GM19452 (cell line): ENCODE results near the gene CREM.
A peak's percentile ranks its signal among the peaks of the same experiment; 100 is the strongest.
"Not testable (repeated sequence)": the region's sequence is repeated elsewhere in the genome, so short reads cannot be mapped to it uniquely, and the experiment has no call there.

Source experiments
- ATAC-seq: cut with Tn5 transposase; IDR thresholded peaks from one replicate; pipeline ENCODE4 v1.9.1; 2021; ENCODE audit not compliant: unreplicated experiment

The CREM gene

GRCh38 chr10:35126530-35127288 is at the start of gene CREM:
TSS of gene CREM (plus strand) at chr10:35126846. CDS start at chr10:35137836, 10,990 bp downstream.
- peak; percentile 71 for ATAC-seq

GRCh38 chr10:35079265-35079664 is 47.4 kb upstream of the CREM start:
- no peak for ATAC-seq

DNA sequence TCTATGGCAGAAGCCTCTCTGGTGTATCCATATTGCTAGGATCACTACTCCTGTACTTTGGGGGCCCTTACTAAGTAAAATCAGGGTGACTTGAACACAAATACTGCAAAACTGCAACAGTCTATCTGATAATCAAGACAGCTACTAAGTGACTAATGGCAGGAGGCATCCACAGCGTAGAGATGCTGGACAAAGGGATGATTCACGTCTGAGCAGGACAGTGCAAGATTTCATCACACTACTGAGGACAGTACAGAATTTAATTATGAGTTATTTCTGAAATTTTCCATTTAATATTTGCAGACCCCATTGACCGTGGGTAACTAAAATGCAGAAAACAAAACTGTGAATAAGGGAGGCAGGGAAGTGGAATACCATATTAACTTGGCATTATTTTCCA is 46.9 kb upstream of the CREM start:
- no peak for ATAC-seq

GRCh38 chr10:35080261-35080660 is 46.4 kb upstream of the CREM start:
- ATAC-seq: not testable (repeated sequence)

GRCh38 chr10:35083242-35083641 is 43.4 kb upstream of the CREM start:
- ATAC-seq: no peak

DNA sequence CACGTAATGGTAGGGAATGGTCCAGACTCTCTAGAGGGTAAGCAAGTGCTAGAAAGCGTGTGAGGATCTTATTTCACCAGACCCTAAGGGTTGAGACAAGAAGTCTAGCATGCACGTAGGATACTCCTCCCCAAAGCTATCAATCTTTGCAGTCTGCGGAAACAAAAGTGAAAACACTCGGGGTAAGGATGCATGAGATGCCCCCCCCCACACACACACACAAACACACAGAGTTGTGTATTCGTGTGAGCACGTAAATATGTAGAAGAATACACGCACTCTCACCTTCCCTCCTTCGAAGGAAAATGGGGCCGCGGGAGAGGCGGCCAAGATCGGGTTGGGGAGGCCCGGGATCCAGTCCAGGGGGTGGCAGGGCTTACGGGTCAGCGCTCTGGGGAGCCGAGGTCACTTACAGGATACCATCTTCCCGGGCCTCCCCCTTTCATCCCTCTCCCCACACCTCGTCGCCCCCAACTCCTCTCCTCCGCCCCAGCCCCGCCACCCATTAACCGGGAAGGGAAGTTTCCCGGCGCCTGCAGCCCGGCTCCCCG is 37.0 kb upstream of the CREM start:
- peak; percentile 35 for ATAC-seq

DNA sequence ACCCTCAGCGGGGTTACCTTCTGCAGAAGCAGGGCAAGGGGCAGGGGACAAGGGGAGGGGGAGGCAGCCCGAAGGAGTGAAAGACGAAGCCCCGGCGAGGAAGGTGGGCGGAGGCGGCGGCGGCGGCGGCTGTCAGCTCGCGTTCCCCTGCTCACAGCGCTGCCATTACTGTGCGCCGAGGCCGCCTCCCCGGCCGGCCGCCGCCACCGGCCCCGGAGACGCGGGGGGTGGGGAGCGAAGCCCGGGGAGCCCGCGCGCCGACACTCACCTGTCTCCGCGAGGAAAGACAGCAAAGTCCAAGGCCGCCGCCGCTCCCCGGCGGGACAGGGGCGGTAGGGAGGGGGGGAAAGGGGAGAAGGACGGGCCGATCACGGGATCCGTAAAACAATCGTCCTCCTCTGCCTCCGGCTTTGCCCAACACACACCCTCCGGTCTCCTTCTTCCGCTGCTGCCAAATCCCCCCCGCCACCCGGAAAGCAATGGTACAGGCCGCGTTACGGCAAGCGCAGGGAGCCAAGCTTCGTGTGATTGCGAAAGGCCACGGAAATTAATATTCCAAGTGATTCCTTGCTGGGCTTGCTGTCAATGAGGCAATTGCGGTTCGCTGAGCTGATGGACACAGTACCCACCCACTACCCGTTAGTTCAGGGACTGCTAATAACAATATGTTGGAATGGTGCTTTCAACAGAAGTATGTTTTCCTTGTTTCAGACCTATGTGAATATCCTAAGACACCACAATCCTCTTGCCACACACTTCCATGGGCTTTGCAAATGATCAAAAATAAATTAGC is 36.3 kb upstream of the CREM start, which contains the start of gene CUL2:
Gene CUL2 (minus strand): TSS at position 180 of the 793 bp plus-strand sequence. CDS start 19,024 bp downstream, outside the sequence.
- ATAC-seq: peak; percentile 97

DNA sequence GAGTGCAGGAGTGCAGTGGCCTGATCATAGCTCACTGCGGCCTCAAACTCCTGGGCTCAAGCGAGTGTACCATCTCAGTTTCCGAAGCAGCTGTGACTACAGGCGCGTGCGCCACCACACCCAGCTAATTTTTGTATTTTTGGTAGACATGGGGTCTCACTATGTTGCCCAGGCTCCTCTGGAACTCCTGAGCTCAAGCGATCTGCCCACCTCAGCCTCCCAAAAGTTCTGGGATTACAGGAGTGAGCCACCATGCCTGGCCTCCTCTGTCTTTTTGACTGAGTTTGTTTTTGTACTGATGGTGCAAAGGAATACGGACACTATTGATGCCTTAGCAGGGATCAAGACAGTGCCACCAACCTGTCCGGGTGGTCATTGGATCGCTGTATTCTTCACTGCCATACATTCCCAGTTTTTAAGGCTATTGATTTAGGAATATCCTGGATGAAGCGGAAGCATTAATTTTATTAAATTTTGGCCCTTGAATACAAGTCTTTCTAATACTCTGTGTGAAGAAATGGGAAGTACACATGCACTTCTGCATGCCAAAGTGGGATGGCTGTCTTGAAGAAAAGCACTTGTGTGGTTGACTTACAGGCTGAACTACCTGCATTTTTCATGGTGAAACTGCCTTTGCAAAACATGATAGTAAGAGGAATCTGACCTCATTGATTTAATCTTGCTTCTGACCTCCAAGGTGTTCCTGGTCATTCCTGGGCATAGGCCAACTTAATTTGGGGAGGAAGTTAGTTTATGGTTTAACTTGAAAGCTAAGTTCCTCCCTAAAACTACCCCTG is 34.5 kb upstream of the CREM start:
- no peak for ATAC-seq

DNA sequence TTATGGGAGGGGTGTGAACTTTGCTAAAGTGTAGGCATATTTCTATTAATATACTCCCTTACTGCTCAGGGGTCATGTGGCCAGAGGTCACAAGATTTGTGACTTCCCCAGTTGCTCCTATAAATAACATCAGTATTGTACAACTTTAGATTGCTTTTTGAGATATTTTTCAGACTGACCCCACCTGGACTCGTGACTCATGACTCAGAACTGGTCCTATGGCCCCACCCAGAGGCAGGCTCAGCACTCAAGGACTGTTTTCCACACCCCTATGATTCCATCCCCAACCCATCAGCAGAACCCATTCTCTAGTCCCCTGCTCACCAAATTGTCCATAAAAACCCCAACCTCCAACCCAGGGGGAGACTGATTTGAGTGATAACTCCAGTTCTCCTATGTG is 33.8 kb upstream of the CREM start:
- ATAC-seq: no peak

GRCh38 chr10:35096312-35096711 is 30.3 kb upstream of the CREM start:
- no peak for ATAC-seq

DNA sequence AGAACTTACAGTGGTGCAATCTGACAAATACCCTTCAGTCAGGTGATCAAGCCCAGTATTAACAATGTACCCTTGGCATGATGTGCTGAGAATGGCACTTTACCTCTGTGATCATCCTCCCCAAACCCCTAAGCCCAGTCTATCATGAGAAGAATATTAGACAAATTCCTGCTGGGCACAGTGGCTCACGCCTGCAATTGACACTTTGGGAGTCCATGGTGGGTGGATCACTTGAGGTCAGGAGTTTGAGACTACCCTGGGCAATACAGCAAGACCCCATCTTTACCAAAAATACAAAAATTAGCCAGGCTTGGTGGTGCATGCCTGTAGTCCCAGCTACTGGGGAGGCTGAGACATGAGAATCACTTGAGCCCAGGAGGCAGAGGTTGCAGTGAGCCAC is 29.1 kb upstream of the CREM start:
- no peak for ATAC-seq

GRCh38 chr10:35103882-35104281 is 22.8 kb upstream of the CREM start:
- ATAC-seq: no peak

- no peak for ATAC-seq
Measured at GRCh38 chr10:35112571-35112970, 14.1 kb upstream of the CREM start.

DNA sequence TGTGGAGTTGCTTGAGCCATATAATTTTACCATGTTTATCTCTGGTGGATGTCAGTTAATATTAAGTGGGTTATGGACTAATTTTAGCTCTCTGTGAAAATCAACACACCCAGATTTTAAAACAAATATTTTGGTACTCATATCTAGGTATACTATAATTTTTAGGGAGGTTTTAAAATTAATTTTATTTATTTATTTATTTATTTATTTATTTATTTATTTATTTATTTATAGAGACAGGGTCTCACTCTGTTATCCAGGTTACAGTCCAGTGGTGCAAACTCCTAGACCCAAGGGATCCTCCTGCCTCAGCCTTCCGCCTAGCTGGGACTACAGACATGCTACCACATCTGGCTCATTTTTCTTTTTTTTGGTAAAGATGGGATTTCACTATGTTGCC is 7.3 kb upstream of the CREM start:
- ATAC-seq: no peak

GRCh38 chr10:35124540-35124939 is 2.1 kb upstream of the CREM start:
- ATAC-seq: no peak

DNA sequence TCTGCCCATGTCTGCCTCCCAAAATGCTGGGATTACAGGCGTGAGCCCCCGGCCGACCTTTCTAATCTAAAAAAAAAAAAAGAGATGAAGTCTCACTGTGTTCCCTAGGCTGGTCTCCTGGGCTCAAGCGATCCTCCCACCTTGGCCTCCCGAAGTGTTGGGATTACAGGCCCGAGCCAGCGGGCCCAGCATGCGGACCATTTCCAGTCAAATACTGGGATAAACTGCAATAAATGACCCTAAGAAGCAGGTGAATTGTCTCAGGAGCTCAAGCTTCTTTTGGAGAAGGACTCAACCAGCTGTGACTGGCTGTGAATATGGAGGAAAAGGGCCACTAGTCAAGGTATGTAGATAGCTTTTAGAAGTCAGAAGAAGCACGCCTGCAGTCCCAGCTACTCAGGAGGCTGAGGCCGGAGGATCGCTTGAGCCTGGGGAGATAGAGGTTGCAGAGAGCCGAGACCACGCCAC is 550 bp upstream of the CREM start:
- no peak for ATAC-seq

- ATAC-seq: no peak
Measured at GRCh38 chr10:35127289-35127891, 744 bp downstream of the CREM start.

DNA sequence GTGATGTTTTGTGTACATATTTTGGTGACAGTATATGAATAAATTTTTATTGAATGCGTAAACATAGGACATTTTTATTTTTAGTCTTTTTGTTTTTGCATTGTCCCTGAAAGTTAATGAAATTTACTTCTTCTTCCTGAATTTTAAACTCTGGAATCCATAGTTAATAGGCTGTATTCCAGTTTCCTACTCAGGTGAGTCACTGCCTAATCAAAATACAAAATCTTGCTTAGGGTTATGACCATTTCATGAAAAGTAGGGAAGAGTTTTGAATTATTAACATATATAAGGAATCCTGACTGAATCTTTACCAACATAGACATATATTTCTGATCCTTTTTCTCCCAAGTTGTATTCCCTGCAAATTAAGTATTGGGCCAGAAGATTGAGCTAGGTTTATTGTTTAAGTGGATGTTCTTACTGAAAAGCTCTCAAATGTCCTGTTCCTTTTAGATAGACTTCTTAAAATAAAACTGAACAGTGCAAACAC is 2.6 kb downstream of the CREM start:
- ATAC-seq: no peak

DNA sequence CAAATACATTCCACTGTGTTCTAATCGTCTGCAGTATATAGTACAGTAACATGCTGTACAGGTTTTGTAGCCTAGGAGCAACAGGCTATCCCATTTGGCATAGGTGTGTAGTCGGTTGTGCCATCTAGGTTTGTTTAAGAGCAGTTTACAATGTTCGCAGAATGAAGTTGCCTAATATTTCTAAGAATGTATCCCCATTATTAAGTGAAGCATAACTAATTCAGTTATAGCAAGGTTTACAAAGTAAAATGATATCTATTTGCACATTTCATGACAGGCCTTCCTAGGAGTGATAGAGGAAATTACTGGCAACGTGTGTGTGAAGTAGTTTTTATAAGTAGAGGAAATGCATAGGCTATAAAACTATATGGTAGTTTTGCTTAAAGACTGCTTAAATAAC is 4.0 kb downstream of the CREM start:
- no peak for ATAC-seq

DNA sequence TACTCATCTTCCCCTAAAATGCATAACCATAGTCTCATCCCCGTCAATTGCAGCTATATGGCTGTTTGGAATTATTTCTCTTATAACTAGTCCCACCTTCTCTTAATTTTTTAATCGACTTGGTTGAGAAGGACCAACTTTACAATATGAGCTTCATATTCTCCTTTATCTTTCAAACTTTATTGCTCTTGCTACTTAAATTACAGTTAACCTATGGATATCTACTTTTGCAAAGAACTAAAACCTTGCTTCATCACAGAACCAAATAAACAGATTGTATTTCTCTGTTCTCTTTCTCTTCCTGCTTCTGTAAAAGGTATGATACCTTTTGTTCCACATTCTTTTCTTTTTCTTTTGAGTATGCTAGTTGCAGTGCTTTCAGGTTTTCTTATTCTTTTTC is 6.1 kb downstream of the CREM start:
- ATAC-seq: no peak
